HG03575 (cell line): Measurements from ENCODE around the gene OTOR.

Experiments used
- ATAC-seq: cut with Tn5 transposase; IDR thresholded peaks from one replicate; pipeline ENCODE4 v1.9.1; 2021; ENCODE audit not compliant: unreplicated experiment, insufficient number of reproducible peaks, low FRiP score; ENCODE audit errors: extremely low read depth

OTOR gene, protein sequence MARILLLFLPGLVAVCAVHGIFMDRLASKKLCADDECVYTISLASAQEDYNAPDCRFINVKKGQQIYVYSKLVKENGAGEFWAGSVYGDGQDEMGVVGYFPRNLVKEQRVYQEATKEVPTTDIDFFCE

DNA sequence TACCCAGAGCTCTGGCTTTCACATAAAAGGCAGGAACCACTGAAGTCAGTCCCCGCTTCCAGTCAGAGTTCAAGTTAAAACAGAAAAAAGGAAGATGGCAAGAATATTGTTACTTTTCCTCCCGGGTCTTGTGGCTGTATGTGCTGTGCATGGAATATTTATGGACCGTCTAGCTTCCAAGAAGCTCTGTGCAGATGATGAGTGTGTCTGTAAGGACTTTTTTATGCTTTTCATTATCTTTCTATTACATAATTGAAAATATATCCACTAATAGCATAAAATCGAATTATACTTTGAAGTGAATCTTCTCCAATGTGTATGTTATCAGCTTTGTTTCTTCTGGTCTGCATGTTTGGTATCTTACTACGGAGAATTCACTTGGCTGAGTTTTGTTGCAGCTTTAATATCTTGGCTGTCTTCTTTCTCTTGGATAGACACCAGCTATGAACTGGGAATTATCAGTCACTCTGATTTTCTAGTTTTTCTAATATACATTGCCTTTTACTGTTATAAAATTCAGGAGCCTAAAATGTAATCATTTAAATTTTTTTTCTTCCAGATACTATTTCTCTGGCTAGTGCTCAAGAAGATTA lies at the start of gene OTOR:
Gene OTOR (plus strand): TSS at position 51 of the 593 bp plus-strand sequence. CDS start 44 bp downstream, at position 95.
- ATAC-seq = no peak

DNA sequence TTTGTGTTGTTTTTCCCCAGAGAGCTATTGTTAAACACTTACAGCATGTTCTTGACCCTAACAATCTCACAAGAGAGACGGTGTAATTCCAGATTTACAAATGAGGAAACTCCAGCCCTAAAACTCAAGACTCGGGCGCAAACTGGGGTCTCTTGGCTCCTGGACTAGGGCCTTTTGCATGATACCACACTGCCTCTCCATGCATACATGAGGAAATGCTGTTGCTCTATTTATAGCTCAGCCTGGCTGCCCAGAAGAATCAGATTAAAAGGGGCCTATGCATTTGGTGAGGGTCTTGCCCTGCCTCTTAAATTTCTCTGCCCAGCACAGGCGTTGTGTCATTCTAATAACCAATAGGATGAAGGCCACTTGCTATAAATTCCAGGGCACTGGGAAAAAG lies 48.9 kb upstream of the OTOR start:
- no peak for ATAC-seq

DNA sequence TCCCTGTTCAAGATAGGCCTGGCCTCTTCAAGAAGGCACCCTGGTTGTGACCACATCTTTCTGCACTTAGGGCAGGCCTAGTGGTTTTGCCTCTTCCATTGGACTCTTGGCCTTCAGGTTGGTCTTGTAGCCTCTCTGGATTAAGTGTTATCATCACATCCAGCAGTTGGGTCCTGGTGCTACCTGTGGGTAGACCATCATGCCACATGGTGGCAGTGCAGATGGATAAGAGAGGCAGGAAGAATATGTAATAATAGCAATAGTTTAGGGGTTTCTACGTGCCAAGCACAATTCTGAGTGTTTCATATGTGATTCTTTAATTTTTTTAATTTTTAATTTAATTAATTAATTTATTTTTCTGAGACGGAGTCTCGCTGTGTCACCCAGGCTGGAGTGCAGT lies 46.9 kb upstream of the OTOR start:
- no peak for ATAC-seq

DNA sequence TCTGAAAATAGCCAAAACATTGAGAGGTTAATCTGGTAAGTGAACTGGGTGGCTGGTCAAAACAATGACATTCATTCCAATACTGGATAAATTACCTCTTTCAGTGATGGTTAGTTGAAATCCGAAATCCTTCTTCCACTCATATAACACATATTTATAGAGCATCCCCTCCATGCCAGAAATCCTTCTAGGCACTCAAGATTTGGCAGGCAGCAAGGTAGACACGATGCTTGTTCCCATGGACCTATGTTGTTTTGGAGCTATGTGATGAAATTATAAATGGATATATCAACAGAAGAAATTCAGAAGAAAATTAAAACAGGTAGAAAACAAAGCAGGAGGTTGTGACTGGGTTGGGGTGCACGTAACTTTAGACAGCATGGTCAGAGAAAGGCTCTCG lies 44.6 kb upstream of the OTOR start:
- ATAC-seq = no peak

DNA sequence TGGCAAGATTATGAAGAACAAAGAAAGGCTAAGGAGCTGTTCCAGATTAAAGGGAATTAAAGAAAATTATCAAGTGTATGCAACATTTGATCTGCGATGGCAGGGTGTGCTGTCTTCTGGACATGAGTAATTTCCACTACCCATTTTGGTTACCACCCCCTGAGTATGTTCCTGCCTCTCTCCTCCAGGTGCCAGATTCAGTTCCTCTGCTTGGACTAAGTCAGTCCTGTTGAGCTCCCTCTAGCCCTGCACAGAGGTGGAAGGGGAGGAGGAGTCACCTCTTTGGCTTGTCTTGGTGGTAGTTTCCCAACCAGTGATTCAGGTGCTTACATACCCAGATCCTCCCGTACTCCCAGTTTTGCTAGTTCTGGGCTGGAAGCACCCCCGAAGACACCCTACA lies 40.5 kb upstream of the OTOR start:
- peak; percentile 45 for ATAC-seq

DNA sequence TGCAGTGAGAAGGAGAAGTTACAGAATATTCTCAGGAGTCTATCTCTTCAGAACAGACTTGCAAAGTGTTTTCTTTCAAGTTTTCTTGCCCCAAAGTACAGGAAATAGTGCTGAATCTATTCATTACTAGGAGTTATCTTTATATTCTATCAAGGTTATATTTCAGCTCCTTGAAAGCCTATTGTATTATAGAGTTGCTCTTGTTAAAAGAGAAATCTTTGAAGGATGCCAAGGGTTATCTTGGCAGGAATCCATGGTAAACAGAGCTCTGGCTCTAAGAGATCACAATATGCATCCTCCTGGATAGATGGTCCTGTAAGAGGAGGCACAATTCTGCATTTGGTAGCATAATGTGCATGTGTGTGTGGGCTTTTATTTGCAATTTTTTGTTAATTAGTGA lies 39.6 kb upstream of the OTOR start:
- ATAC-seq = no peak

DNA sequence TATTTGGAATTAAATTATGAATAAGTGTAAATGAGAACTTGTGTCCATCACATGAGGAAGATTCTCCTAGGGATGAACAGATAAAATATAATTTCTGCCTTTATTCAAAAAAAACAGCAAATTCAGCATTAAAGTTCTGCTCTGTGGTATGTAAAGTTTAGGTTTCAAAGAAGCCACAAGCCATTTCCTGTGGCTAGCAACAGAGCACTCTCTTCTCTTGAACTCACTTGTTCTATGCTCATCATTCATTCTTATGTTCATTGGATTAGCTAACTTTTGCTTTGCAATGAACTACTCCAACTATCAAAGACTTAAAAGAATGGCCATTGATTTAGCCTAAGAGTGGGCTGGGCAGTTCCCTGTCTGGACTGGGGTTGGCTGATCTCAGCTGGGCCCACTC lies 39.1 kb upstream of the OTOR start:
- peak; percentile 56 for ATAC-seq

DNA sequence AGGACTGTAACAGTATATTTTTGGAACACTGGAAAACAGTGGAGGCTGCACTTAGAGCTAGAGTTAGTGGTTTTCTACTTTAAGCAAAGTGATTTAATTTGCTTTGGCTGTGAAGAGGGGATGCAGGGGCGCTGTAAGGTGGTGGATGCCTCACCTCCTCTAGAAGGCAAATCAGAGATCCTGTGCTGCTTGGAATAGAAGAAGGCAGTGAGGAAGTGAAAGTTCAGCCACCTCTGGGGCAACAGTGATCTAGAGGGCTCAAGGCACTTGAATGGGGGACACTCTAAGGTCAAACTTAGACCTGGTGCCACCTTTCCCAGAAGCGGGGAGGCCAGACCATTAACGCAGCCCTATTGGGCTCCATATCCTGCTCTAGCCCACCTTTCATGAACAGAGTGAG lies 37.4 kb upstream of the OTOR start:
- ATAC-seq = peak; percentile 64

DNA sequence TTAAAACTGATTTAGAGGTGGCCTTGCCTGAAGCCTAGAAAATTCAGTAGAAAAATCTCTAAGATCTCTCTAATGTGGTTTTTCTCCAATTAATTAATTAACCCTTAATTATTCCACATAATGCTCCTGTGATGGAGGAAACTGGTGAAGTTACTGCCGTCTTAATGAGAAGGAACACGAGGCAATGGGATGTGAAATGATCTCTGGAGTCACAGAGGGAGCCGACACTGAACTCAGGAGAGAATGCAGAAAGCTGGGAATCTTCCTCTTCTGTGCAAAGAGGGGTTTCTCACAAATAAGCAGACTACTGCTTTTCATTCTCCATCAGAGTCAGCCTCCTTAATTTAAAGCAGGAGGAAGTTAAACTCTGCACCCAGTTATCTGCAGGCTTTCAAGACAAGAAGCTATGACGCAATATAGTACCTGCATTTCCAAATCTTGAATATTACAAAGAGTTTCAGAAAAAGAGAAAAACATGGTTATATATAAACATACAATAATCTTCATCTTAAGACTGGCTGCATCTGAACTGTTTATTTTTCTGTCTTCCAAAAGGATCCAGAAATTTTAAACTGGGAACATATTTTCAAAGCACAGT lies 36.4 kb upstream of the OTOR start:
- no peak for ATAC-seq

DNA sequence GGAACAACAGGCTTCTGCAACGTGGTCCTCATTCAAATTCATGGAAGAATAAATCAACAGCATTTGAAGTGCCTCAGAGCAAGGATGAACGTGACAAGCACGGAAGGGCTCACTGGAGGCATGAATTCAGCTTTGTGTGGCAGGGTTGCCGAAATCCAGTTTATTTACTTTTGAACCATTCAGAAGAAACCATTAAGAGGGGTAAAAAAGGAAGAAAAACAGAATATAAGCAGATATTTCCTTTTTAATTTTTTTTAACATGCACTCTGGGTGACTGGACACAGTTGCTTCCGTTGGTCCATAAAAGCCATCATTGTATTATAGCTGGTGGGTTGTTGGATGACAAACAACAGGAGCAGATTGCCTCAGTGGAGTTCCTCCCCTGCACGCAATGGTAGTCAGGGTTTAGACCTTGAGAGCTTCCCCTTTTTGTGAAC lies 35.6 kb upstream of the OTOR start:
- ATAC-seq = no peak

DNA sequence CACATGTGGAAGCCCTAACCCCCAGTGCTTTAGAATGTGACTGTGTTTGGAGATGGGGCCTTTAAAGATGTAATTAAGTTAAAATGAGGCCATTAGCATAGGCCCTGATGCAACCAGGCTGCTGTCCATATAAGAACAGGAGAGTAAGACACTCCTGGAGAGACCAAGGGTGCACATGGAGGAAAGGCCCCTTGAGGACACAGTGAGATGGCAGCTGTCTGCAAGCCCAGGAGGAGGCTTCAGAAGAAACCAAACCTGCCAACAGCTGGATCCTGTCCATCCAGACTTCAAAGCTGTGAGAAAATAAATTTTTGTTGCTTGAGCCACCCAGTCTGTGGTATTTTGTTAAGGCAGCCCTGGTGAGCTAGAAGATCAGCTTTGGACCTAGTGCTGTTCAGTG lies 35.1 kb upstream of the OTOR start:
- no peak for ATAC-seq

DNA sequence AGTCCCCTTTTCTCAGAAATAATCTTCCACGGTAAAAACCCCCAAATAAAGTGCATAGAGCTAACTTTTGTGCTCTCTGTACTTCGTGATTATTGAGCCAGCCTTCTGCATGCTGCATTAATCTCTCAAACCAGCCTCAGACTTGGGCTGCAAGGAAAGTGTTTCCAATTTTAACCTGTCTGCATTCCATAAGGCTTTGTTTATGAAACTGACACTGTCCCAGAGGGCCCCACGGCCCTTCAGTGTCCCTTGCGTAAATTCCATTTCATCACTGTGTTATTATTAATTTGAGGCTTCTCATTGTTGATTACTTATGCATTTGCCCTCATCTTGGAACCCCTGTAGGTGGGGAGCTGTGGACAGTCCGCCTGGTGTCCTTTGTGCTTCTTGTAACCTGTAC lies 33.9 kb upstream of the OTOR start:
- no peak for ATAC-seq

DNA sequence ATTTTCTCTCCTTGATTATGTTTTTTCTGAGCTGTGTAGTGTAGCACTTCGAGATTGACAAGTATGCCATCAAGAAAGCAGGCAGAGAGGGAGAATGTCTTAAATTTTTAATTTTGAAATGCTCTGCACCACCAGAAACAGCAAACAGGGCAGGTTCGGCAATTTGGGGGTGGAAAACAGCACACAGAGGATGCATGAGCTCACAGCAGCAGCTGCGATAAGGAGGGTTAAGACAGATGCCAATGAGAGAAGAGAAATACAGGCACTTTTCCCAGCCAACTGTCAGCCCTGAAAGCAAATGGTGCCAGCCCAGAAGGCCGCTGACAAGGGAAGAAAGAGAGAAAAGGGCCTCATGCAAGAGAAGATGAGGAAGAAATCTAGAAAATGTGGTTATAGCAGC lies 33.4 kb upstream of the OTOR start:
- no peak for ATAC-seq

DNA sequence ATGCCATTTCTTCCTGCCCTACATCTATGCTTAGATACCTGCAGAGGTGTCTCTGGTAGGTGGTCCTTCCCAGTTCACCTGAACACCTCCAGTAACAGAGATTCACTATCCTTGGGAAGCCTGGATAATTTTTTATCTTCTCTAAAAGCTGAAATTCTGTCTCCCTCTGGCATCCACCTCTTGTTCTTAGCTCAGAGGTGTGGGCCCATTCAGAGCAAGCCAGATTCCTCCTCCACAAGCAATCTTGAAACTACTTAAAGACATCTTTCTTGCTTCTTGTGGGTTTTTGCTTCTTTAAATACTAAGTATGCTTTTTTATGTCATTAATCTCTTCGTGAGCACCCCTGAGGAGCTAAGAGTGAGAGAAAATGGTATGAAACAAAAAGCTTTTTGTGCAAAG lies 28.7 kb upstream of the OTOR start:
- ATAC-seq = no peak

DNA sequence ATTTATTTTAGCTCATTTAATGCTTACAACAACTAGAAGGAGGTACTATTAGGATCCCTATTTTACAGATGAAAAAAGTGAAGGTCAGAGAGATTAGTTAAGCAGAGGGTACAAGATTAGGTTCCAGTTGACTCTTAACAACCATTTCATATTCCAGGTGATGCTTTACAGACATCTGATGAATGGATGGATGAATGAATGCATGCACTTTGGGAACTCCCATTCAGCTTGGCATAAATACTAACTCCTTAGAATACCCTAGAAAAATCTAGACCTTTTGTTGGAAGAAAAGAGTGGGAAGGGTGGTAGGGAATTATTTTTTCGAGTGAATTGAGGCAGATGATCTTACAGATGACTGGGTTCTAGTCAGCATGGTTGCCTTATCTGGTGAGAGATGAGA lies 19.1 kb upstream of the OTOR start:
- ATAC-seq = no peak

DNA sequence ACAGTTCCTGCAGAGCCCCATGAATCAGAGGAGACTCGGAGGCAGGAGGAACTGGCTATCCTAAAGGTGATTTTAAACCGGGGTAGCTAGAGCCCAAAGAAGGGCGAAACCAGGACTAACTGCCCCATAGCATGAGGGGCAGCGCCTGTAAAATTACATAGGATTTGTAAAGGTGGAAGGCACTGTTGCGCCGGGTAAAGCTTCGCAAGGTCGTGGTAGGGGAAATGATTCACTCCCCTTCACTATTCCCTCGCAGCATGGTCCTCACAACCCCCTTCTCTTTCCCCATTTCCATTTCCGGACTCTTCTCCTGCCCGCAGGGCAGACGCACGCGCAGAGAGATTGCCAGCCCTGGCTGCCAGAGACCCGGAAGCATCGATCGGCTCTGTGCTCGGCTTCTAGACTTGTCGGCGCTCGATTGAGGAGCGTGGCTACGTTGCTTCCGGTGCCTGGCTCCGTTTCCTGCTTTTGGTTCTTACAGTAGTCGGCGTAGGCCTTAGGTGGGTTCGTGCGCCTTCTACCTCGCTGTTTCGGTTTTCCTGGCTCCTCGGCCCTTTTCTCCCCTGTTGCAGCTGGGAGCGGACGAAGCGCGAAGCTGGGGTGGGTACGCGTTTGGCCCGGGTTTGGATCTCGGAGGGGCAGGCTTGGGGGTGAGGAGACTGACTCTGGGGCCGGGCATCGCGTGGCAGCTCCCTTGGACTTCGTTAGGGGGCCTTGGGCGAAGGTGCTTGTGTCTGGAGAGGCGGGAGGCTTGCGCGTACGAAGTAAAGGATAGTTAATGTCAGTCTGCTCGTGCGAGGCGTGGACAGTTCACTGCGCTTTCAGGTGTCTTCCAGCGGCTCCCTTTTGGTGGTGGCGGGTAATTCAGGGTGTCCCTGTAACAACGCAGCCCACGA lies 18.3 kb upstream of the OTOR start, which contains the start of gene SNRPB2:
Gene SNRPB2 (plus strand): TSS at position 462 of the 896 bp plus-strand sequence. CDS start 1,677 bp downstream, outside the sequence.
- ATAC-seq = peak; percentile 96

DNA sequence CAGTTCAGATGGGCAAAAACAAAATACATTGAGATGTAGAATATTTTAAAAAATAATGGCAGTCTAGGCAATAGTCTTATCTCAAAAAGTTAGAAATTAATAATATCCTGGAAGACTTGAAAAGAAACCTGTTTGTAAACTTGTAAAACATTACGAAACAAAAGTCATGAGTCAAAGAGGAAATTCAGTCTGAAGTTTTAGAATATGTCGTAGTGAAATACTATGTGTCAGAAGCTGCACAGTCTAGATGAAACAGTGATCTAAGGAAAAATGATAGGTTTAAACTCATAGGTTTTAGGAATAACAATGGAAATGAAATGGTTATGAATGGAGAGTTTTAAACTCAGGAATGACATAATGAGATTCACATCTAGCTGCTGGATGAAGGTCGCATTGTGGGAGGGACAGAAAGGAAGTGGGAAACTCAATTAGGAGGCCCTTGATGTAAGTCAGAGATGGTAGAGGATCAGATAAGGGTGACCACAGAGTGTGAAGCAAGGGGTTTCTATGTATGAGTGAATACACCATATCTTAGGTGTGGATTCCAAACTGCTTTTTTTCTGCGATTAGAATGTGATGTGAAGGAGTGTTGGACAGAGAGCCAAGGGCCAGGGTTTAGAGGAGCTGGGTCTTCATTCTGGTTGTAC lies 15.5 kb upstream of the OTOR start:
- no peak for ATAC-seq

DNA sequence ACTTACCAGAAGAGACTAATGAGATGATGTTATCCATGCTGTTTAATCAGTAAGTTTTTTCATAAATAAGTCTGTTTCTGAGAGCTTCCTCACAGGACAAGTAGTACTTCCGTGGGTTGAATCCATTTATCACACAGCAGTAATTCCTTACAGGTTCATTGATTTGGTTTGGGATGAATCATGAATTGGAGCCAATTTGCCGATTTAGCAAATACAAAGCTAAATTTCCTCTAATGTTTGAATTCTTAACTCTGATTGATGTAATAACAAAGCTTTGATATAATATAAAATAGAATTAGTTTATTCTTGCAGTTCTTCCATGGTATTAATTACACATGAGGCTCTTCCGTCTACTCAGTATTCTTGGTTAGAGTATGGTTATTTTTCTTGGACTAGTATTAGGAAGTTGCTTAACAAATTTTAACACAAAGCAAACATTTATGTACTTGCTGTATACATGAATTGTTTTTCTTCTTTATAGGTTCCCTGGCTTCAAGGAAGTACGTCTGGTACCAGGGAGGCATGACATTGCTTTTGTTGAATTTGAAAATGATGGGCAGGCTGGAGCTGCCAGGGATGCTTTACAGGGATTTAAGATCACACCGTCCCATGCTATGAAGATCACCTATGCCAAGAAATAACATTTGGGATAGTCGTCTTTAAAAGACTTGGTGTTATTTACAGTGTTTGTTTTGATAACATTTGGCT lies 7.6 kb upstream of the OTOR start:
- no peak for ATAC-seq
